Urothelium cell line (cell line): ENCODE measurements around the gene RUVBL1.

Source experiments
- DNase-seq: peaks from one replicate; pipeline ENCODE4 v3.0.0; 2011; ENCODE audit warnings: low spot score, mixed read lengths
- FAIRE-seq: peaks from 2 replicates; lab custom pipeline; 2011; peaks lifted over from hg19 to GRCh38; lab: Jason Lieb, UNC

The RUVBL1 gene

DNA sequence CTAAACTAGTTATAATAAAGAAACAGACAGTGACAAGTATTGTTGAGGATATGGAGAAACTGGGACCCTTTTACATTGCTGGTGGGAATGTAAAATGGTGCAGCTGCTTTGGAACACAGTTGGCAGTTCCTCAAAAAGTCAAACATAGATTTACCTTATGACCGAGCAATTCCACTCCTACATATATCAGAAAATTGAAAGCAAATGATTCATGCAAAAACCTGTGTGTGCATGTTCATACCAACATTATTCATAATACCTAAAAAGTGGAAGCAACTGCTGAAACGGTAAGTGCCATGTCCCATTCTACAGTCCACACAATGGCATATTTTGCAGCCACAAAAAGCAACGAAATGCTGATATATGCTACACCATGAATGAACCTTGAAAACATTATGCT is 83.6 kb downstream of the RUVBL1 start:
- DNase-seq (no peak), FAIRE-seq (no peak)

DNA sequence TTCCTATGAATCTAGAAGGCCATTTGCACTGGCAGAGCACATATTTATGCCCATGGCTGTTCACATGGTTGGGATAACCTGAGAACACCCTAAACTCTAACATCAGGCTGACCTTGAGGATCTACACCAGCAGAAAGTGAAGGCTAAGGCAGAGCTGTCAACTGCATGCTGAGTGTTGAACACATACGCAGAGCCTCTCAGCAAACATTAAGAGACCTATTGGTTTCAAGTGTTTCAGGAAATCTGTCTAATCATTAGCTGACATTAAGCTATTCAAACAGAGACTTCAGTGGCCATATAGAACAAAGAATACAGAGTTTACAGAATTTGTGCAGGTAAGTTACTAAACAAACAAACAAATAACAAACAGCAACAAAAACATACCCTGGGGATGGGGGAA is 87.5 kb downstream of the RUVBL1 start:
- DNase-seq = no peak
- FAIRE-seq = no peak

DNA sequence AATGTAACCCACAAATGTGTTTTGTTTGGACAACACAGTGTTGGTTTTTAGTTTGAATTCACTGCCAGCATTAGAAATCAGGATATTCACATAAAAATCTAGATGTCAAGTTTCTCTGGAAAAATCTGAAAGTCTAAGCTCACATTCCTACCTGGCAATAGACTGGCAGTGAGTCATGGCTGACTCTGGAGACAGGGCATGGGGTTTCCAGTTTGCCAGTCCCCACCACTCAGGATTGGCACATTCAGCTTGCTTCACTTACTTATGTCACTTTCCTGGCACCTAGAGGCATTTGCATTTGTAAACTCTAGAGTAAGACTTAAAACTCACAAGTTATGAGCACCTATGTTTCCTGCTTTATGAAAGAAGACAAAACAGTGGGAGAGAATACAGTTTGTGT is 90.5 kb downstream of the RUVBL1 start:
- DNase-seq (no peak), FAIRE-seq (no peak)
